UCSD-AML1 (cell line): ENCODE results near the gene ARMC9.
"Not testable (repeated sequence)": the region's sequence is repeated elsewhere in the genome, so short reads cannot be mapped to it uniquely, and the experiment has no call there.

Experiments used
- DNase-seq: peaks from one replicate; lab custom pipeline; 2025; ENCODE audit not compliant: unreplicated experiment; lab: John Stamatoyannopoulos, UW

Gene ARMC9

DNA sequence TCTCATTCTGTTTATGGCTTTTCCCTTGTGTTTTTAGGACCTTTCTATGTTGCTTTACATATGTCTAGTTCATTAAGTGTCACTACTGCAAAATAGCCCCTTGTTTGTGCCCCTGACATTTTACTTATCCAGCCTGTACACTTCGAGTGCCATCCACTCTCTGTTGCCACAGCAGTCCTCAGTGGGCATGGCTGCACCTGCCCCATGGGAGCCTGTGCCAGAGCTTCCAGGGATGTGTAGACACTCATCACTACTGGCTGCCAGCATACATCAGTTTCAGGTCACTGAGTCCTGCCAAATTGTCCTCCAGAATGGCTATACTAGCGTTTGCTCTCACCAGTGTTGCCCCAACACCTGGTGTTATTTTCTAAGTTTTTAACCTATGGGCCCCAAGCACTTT is 80.4 kb downstream of the ARMC9 start:
- DNase-seq = no peak

DNA sequence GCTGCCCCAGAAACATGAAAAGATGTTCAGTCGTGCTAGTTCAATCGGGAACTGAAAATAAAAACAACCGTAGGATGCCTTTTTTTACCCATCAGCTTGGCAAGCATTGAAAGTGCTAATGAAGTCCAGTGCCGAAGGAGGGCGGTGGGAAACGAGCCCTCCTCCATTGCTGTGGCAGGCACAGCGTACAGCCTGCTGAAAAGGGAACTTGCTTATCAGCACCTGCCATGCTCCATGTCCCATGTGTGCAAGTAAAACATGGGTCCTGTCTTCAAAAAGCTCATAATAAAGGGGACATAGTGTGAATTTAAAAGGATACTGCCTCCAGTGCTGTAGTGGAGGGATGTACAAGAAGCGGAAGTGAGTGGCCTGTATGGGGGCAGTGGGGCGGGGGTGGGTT is 82.4 kb downstream of the ARMC9 start:
- DNase-seq = peak; percentile 46

DNA sequence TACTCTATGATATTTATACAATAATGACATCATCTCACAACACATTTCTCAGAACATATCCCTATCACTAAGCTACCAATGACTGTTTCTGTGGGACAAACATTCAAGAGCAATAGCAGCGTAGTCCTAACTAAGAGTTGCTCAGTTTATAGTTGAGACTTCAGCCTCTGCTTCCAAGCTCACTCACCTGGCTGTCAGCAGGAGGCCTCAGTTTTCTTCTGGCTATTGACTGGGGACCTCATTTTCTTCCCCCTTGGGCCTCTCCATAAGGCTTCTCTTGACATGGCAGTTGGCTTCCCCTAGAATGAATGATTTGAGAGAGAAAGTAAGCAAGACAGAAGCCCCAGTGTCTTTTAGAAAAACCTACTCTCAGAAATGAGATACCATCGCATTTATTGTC is 85.9 kb downstream of the ARMC9 start:
- DNase-seq = no peak

DNA sequence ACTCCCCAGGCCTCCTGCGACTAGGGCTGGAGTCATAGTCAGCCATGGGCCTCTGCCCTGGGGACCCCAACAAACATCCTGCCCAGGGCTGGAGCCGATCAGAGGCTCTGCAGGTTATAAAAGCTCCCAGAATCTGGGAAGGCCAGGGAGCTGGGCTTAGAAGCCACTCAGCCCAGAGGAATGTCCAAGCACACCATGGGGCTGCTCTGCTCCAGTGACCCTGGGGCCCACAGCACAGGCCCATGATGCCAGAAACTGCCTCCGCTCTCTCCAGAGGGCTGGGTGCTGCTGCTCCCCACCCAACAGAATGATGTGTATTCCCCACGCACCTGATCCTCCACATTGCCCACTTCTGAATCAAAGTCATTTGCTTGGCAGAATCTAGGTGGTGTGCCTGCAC is 88.5 kb downstream of the ARMC9 start:
- no peak for DNase-seq

DNA sequence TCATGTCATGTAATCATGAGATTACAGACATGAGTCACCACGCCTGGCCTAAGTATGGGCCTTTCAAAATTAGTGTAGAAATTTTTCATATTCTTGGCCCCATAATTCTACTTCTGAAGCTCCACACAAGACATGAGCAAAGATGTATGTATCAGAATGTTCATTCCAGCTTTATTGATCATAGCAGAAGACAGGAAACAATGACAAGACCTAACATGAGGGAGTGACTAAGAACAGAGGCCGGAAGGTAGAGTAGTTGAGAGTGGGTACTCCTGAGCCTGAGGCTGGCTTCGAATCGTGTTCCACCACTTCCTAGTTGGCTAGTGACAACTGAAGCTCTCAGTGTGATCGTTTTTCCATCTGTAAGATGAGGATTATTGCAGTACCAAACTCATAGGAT is 89.3 kb downstream of the ARMC9 start:
- DNase-seq = no peak

DNA sequence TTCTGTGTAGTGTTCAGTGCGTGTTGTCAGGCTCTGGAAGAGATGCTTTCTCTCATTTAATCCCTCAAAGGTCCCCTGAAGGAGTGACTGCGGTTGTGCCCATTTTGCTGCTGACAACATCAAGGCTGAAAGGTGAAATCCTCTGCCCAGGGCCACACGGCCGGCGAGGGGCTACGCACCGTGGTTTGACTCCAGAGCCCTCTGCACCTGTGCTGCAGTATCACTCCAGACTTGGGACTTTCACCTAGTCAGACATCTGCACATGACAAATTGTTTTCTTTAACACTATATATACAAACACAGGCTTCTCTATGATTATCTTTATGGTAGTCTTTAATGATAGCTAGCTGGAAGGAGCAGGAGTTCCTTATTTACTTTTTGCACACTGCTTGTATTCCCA is 90.2 kb downstream of the ARMC9 start:
- DNase-seq = no peak

DNA sequence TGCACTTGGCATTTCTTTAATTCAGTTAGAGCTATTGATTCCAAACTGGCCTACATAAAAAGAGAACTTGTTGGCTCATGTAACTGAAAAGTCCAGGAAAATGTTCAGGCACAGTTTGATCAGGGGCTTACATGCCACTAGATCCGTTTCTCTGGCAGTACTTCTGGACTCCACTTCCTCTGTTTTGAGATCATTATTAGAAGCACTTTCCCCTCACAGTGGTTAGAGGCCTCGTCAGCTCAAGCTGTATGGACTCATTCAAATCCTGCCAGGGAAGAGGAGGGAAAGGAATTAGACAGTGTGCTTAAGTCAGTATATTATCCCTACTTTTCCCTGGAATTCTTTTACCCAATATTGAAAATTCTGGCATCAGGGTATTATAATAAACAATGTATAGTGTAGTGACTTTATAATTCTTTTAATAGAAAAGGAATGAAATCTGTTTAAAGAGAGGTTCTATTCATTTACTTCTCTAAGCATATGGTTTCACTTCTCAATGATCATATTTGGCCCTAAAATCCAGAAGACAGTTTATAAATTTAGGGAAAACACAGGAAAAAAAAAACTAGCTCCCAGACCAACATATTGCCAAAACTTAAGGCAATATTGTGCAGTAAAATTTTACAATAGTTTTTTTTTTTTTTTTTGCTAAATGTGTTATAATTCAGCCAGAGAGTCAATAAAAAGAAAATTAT is 92.0 kb downstream of the ARMC9 start:
- DNase-seq = no peak

DNA sequence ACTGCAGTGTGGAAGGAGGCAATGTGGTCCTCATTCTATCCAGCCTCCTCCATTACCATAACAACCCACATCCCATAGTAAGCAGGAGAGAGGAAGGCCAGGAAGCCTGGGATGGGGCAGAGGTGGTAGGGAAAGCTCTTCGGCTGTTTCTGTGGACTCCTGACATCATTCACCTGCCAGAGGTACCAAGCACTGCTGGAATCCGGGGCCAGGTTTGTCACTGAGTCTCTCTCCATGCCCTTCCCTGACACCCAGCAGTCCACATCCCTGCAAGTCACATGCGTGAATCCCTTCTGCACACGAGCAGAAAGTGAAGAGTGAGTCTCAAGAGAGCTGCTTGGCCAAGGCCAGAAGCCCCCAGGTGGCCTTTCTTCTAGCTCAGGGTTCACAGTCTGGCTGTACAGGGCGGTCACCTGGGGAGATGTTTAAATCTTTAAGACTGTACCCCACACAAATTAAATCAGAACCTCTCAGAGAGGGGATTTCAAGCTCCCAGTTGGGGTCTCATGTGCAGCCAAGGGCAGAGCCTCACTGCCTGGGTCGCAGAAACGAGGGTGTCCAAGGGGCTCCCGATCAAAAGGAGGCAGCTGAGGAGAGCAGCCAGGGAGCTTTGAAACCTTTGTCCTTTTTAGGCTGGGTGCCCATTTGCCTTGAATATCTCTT is 94.2 kb downstream of the ARMC9 start:
- no peak for DNase-seq

DNA sequence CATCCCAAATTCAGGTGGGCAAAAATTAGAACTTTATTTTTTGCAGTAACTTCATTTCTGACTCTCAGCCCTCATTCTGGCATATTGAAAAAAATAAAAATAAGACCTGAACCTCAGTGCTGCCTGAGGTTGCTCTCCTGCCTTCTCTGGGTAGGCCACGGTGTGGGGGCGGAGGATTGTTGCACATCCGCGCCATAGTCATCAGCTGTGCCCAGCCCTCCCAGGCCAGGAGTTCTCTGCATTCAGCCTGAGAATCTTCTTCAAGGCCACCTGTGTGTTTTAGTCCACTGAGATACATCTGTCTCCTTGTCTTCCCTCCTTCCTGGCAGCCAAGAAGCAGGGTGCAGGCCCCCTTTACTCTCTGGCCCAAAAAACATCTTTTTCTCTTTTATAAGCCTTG is 94.7 kb downstream of the ARMC9 start:
- no peak for DNase-seq

DNA sequence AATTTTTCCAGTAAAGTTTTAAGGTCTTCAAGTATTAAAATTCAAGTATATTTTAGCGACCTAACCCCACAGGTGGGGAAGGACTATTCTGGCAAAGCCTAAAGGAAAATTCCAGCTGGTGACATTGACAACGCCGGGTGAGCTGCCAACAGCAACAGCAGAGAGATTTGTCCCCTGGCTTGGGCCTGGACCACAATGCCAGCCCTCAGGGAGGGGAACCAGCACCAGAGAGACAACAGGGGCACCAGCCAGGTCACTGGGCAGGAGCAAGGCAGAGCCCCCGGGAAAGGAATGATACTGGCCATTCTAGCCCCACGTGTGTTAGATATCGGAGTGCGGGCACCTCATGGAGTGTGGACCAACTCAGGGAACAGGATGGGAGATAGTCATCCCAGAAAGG is 95.7 kb downstream of the ARMC9 start:
- no peak for DNase-seq

DNA sequence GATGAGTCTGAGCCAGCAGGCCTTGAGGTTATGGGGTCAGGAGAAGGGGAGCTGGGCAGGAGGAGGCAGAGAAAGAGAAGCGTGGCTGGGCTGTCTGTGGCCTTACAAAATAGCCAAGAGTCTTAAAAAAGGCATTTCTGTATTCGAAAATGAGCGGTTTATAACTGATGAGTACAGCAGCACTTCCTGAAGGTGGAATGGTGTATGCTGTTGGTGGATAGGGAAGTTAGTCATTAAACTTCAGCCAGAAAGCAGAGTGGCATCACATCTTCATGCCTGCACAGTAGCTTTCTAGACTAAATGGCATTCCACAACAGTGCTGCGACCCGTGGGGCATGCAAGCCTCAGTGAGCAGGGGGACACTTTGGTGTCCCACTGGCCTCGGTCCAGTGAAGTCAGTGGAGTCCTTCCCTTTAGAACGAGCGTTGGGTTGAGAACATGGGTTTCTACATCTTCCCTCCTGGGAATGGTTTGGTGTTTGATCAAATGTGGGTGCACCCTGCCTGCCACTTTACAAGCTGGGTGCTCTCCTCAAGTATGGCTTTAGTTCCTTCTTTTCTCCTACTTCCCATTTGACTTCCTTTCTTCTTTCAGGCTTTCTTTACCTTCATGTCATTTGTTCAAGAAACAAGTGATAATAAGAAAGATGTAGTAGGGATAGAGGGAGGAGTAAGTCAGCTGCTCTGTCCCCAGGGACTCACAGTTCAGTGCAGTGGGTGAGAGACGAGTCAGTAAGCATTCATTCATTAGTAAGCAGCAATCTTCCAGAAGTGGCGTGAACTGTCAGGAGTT is 96.3 kb downstream of the ARMC9 start:
- DNase-seq = no peak

DNA sequence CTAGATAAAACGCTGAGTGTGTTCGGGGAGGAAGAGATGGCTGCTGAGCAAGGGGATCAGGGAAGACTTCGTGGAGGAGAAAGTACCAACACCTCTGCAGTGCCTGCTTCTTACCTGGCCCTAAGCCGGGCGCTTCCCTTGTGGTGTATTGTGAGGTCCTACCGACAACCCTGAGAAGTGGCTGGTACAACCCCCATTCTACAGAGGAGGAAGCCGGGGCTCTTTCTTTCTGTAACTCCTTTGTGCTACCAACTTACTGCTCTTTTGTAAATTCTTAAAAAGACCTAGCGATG is 96.9 kb downstream of the ARMC9 start:
- DNase-seq = no peak

DNA sequence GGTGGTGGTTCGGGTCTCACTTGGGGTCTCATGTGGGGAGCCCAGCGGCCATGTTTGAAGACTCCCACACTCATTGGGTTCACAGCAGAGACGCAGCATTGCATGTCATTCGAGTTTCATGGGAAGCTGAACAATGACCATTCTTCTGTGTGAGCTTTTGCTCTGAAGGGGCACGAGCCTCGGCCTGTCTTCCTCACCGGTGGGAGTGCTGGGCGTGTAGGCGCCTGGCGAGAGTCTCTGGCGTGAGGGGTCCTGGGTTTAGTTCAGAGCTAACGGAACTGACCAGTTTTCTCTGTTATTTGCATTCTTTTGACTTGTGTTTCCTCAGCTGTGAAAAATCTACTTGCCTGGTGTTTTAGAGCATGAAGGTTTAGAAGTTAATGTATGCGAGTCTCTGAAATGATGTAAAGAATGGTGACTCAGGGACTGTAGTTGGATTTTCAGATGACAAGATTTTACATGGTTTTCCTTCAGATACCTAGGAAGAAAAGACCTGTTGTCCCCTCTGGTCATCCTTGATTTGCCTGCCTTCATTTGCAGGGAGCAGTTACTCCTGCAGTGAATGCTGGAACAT is 98.1 kb downstream of the ARMC9 start:
- DNase-seq = no peak

DNA sequence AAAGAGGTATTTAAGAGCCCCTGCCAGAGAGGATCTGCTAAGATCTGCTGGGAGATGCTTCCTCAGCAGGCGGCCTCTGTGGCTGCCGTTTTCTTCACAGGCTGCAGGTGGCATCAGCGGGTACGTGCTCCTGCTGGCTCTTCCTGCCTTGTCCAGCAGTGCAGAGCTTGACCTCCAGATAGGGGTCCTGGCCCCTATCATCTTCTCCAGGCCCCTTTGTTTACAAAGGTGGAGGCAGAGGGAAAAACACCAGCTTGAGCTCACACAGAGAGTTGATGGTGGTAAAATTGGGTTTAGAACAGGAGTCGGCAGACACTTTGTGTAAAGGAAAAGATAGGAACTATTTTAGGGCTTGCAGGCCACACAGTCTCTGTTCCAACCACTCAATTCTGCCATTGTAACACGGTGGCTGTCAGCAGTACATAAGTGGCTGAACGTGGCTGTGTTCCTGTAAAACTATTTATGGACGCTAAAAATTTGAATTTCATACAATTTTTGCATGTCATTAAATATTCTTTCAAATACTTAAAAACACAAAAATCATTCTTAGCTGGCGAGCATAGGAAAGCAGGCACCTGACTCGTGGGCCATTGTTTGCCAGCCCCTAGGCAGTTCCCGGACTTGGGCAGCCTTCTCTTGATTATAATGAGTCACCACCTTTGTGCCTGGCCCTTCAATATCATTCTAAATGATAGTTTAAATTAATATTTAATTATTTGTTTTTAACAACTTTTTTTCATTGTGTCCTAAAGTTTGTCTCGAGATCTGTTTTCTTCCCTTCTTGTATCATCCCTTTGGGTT is 98.9 kb downstream of the ARMC9 start:
- DNase-seq = peak; percentile 68

DNA sequence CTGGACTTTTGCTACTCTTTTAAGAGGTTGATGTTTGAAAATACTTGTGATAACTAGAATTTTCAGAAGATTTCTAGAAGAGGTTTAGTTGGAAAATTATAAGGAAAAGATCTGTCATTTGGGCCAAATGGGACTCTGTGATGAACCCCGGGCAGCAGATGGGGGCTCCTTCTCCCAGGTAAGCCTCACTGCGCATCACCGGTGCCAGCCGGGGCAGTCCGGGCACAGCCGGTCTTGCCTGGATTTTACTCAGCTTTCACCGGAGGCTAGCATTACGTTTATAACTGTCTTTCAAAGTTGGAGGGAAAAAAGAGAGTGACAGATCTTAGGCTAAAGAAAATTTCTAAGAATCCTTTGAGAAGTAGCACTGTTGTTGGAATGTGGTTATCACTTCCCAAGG is 99.7 kb downstream of the ARMC9 start:
- DNase-seq = no peak

DNA sequence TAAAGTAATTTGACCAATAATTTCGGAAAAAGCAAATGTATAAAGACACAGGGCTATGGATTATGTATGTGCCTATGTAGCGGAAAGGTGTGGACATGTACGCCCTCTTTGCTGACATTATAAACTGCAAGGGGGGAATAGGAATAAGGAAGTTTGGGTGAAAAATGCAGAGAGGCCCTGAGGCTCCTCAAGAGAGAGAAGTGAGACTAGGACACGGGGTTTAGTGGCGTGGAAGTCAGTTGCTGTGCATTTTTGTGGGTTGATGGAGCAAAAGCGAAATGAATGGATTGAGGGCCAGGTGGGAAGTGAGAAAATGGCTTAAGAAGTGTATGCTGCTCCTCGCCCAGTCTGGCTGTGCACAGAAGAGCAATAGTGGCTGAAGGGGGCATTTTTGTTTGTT is 100.8 kb downstream of the ARMC9 start:
- no peak for DNase-seq

DNA sequence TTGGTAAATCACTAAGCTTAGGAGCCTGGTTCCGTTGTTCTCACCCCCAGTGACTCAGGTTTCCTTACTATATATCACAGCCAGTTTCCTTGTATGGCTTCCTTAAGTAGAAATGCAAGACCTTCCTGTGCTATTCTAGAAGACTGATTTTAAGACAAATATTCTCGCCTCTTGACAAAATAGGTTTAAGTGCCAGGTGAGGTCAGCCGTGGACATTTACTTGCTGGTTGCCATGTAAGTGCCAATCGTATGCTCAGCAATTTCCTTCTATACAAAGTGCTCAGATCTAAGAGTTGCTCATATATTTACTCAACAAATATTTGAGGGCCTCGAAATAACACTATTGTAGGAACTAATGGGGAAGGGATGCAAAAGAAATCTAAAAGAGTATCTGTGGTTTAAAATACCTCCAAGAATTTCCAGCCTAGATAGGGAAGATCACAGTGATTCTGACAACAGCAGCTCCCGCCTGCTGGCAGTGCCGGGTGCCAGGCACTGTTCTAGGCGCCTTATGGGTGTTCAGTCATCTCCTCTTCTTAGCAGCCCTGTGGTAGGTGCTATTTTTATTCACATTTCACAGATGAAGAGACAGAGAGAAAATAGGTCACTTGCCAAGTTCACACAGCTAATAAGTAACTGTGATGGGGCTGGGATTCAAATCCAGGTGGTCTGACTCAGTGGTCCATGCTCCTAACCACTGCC is 101.7 kb downstream of the ARMC9 start:
- no peak for DNase-seq

DNA sequence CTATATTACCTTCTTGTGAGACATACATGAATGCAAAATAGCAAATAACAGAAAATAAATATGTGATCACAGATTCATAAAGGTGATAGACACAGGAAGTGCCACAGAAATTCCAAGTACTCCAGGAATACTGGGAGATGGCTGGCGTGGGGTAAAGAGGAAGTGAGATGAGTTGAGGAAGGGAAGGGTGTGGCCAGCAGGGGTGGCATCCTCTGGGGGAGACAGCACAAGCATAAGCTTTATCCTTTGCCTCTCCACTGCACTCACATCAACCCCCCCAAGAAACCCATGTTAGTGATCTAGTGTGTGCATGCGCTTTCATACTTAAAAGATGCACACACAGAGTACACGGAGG is 102.3 kb downstream of the ARMC9 start:
- DNase-seq = no peak

DNA sequence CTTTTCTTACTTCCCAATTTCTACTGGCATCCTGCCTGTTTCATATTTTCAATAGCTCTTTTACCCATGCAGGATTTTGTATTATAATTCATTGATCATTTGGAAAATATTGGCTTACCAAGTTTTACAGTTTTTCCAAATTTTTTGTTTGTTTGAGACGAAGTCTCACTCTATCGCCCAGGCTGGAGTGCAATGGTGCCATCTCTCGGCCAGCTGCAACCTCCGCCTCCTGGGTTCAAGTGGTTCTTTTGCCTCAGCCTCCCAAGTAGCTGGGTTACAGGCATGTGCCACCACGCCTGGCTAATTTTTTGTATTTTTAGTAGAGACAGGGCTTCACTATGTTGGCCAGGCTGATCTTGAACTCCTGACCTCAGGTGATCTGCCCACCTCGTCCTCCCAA is 105.8 kb downstream of the ARMC9 start:
- DNase-seq = not testable (repeated sequence)

DNA sequence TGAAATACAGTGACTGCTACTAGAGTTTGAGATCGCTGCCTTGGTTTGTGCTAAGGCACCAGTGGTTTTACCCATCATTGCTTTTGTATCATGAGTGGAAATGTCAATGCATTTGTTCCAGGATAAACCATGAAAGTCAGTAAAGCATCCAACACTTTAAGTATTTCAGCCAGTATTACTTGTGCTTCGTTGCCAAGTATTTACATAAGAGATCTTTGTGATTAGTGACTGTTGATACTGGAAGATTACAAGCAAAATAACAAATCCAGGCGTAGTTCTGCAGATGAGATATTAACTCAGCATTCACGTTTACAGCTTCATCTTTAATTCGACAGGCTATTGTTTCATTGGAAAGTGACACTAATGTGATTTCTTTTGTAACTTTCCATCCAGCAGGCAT is 106.8 kb downstream of the ARMC9 start:
- no peak for DNase-seq
